ENCODE results near the gene FAM120B.

DNA sequence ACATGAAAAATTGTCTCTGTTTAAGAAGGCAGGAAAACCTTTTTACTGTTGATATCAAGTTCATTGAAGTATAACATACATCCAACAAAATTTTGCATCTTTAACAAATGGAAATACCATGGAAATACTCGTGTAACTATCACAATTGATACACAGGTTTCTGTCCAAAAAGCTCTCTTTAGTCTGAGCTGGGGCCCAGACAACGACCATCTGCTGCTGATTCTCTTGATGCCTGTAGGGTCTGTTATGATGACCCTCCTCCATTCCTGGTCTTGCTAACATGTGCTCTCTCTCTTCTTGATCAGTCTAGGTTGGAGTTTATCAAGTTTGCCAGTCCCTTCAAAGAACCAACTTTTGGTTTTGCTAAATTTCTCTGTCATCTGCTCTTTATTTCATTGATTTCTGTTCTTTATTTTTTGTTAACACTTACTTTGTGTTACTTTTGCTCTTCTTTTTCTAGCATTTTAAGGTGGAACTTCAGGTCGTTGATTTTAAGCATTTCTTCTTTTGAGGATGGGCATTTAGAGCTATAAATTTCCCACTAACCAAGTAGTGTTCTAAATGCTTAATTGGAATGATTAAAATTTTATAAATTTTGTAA is 129.8 kb downstream of the FAM120B start:
- TF ChIP-seq POLR2A (IDR thresholded peaks at IDR 0.05; ENCODE audit: low read length): no peak
- TF ChIP-seq GATA1 (IDR thresholded peaks at IDR 0.05; ENCODE audit: low read depth, low read length): no peak
